ENCODE results near the gene MAP3K2. TPM values are rescaled to one million over a fixed set of nuclear protein-coding genes. Genes with fewer than 3 reads are reported as not detected.

The MAP3K2 gene
- total and polyA plus RNA-seq, 2 of the 4 experiments (the other 2 are of a cell fraction), result 6.2 to 30.8 TPM

DNA sequence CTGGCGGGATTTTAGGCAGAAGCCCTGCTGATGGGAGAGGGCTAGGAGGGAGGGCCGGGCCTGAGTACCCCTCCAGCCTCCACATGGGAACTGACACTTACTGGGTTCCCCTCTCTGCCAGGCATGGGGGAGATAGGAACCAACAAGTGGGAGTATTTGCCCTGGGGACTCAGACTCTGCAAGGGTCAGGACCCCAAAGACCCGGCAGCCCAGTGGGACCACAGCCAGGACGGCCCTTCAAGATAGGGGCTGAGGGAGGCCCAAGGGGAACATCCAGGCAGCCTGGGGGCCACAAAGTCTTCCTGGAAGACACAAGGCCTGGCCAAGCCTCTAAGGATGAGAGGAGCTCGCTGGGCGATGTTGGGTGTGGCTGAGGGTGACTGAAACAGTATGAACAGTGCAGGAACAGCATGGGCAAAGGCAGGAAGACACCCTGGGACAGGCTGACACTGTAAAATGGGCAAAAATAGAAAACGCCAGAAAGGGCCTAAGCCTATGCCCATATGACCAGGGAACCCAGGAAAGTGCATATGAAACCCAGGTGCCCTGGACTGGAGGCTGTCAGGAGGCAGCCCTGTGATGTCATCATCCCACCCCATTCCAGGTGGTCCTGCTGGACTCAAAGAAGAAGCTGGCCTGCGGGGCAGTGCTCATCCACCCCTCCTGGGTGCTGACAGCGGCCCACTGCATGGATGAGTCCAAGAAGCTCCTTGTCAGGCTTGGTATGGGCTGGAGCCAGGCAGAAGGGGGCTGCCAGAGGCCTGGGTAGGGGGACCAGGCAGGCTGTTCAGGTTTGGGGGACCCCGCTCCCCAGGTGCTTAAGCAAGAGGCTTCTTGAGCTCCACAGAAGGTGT lies 39.0 kb upstream of the MAP3K2 start (continued):
- TF ChIP-seq CHD1 (IDR thresholded peaks at IDR 0.05; ENCODE audit: low read depth, low read length), result no peak

DNA sequence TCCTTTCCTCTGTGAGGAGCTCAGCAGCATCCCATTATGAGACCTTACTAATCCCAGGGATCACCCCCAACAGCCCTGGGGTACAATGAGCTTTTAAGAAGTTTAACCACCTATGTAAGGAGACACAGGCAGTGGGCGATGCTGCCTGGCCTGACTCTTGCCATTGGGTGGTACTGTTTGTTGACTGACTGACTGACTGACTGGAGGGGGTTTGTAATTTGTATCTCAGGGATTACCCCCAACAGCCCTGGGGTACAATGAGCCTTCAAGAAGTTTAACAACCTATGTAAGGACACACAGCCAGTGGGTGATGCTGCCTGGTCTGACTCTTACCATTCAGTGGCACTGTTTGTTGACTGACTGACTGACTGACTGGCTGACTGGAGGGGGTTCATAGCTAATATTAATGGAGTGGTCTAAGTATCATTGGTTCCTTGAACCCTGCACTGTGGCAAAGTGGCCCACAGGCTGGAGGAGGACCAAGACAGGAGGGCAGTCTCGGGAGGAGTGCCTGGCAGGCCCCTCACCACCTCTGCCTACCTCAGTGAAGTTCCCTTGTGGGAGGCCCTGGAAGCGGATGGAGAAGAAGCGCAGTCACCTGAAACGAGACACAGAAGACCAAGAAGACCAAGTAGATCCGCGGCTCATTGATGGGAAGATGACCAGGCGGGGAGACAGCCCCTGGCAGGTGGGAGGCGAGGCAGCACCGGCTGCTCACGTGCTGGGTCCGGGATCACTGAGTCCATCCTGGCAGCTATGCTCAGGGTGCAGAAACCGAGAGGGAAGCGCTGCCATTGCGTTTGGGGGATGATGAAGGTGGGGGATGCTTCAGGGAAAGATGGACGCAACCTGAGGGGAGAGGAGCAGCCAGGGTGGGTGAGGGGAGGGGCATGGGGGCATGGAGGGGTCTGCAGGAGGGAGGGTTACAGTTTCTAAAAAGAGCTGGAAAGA lies 38.0 kb upstream of the MAP3K2 start:
- Histone ChIP-seq H2BK20ac (ENCODE audit: low read depth, low read length) (no peak overlapping the region), H3K4me1 (ENCODE audit: control insufficient read depth, insufficient read depth, low read length) (no peaks in the 10 kb centered on the region; the same call in 1 of the 2 replicates), H2BK5ac (ENCODE audit: low read depth, low read length, poor library complexity, severe bottlenecking) (no peak overlapping the region), H3K23ac (ENCODE audit: low read depth, low read length) (no peak overlapping the region), H2AFZ (replicated peaks; ENCODE audit: low read length, poor library complexity) (no peak overlapping the region), H3K14ac (replicated peaks; ENCODE audit: low read depth, low read length) (no peak overlapping the region), H3K4ac (ENCODE audit: low read depth, low read length) (no peak overlapping the region), H3K4me3 (ENCODE audit: insufficient read depth, low read depth, low read length) (no peak overlapping the region), H3K27me3 (ENCODE audit: control insufficient read depth, insufficient read depth, low read length) (peaks cover 23% of the 10 kb centered on the region), H4K20me1 (ENCODE audit: insufficient read depth, low read length) (no peaks in the 10 kb centered on the region; the same call in 1 of the 2 replicates), H4K91ac (ENCODE audit: insufficient read depth, low read depth, low read length) (no peak overlapping the region), H3K9me1 (ENCODE audit: insufficient read depth, low read length) (no peaks in the 10 kb centered on the region), H2AK5ac (ENCODE audit: low read depth, low read length) (no peak overlapping the region), H3K18ac (ENCODE audit: low read depth, low read length) (no peak overlapping the region), H3K4me2 (ENCODE audit: low read depth, low read length) (no peak overlapping the region), H3K79me1 (ENCODE audit: low read depth in 1 of 2, low read length in 2 of 2) (no peaks in the 10 kb centered on the region), H2BK120ac (ENCODE audit: low read depth, low read length) (no peak overlapping the region), H2AK9ac (replicated peaks; ENCODE audit: low read depth, low read length, poor library complexity) (no peak overlapping the region), H4K5ac (ENCODE audit: low read depth, low read length) (no peak overlapping the region), H4K8ac (ENCODE audit: low read depth in 2 of 2, low read length in 2 of 2) (no peak overlapping the region), H3K27ac (ENCODE audit: insufficient read depth, low read length) (no peak overlapping the region), H2BK15ac (ENCODE audit: low read depth, low read length) (no peak overlapping the region), H3K36me3 (ENCODE audit: control insufficient read depth, insufficient read depth, low read length) (no peaks in the 10 kb centered on the region), H3K56ac (ENCODE audit: extremely low read depth, insufficient read depth, low read length) (no peak overlapping the region), H3K9ac (ENCODE audit: low read depth, low read length) (no peak overlapping the region), H3K9me3 (ENCODE audit: control insufficient read depth, insufficient read depth, low read length) (no peaks in the 10 kb centered on the region)
- ChIA-PET POLR2A (ENCODE audit: unreplicated experiment) (no interaction called here), CTCF (interaction anchor here (0.6 kb wide), 1 partner anchor 121 kb away, joined by 4 read pairs; no protein-coding TSS in a partner anchor)
- intact Hi-C loops (cut with micrococcal nuclease), result no loop called here
- TF ChIP-seq, protein P1, sequence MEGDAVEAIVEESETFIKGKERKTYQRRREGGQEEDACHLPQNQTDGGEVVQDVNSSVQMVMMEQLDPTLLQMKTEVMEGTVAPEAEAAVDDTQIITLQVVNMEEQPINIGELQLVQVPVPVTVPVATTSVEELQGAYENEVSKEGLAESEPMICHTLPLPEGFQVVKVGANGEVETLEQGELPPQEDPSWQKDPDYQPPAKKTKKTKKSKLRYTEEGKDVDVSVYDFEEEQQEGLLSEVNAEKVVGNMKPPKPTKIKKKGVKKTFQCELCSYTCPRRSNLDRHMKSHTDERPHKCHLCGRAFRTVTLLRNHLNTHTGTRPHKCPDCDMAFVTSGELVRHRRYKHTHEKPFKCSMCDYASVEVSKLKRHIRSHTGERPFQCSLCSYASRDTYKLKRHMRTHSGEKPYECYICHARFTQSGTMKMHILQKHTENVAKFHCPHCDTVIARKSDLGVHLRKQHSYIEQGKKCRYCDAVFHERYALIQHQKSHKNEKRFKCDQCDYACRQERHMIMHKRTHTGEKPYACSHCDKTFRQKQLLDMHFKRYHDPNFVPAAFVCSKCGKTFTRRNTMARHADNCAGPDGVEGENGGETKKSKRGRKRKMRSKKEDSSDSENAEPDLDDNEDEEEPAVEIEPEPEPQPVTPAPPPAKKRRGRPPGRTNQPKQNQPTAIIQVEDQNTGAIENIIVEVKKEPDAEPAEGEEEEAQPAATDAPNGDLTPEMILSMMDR (conservative IDR thresholded peaks at IDR 0.05; ENCODE audit: low read depth, low read length), result no peak
- TF ChIP-seq, protein P2, sequence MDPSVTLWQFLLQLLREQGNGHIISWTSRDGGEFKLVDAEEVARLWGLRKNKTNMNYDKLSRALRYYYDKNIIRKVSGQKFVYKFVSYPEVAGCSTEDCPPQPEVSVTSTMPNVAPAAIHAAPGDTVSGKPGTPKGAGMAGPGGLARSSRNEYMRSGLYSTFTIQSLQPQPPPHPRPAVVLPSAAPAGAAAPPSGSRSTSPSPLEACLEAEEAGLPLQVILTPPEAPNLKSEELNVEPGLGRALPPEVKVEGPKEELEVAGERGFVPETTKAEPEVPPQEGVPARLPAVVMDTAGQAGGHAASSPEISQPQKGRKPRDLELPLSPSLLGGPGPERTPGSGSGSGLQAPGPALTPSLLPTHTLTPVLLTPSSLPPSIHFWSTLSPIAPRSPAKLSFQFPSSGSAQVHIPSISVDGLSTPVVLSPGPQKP (IDR thresholded peaks at IDR 0.05; ENCODE audit: borderline replicate concordance, low read depth, low read length), result no peak
- TF ChIP-seq MAZ (IDR thresholded peaks at IDR 0.05; ENCODE audit: borderline replicate concordance, low read depth, low read length) (no peak), MXI1 (IDR thresholded peaks at IDR 0.05; ENCODE audit: borderline replicate concordance, low read depth, low read length) (no peak), CEBPB (IDR thresholded peaks at IDR 0.05; ENCODE audit: low read depth, low read length) (no peak), NFE2L2 (IDR thresholded peaks at IDR 0.05; ENCODE audit: low read depth, low read length) (no peak), RCOR1 (IDR thresholded peaks at IDR 0.05; ENCODE audit: insufficient replicate concordance, low read length) (no peak), FOS (IDR thresholded peaks at IDR 0.05; ENCODE audit: low read depth, low read length) (no peak)
- no TSS peak for BruUV-seq (replicated peaks)
- in situ Hi-C loops (cut with MboI; ENCODE audit: low sequenced_read_pairs), result no loop called here
- WGBS, 2 experiments (ENCODE audit: extremely low coverage in 2 of 2, insufficient read length in 1 of 2), result 88% methylated on average over 7 of the region's 16 CpGs; no CpG with 5 or more reads in 1 of the 2 experiments
- DNase-seq (no peak), ATAC-seq (ENCODE audit: low read depth) (no peak)
- dilution Hi-C loops (cut with HindIII; ENCODE audit: low sequenced_read_pairs, unreplicated experiment), result no loop called here
